Liver (tissue), 3 donors: ENCODE measurements around the gene ARHGAP32.

Experiments
- EGR1 ChIP-seq, 2 donors: IDR thresholded peaks; 2 replicates each; pipeline ENCODE4 v1.6.1; 2016 to 2018; ENCODE audit warnings: antibody characterized with exemption in 2 of 2, low read depth in 2 of 2
- SP1 ChIP-seq: IDR thresholded peaks from 2 replicates; pipeline ENCODE4 v1.6.1; 2018; ENCODE audit warnings: antibody characterized with exemption, mild to moderate bottlenecking
- TF ChIP-seq, protein P1 (sequence below): fragments of 150-350 bp; IDR thresholded peaks from 2 replicates; pipeline ENCODE4 v1.5.1; 2017; ENCODE audit warnings: improper control_type of control experiment, low read depth, low read length; ENCODE audit not compliant: missing input control
- donor health status: healthy.
- donor health status: healthy.

DNA sequence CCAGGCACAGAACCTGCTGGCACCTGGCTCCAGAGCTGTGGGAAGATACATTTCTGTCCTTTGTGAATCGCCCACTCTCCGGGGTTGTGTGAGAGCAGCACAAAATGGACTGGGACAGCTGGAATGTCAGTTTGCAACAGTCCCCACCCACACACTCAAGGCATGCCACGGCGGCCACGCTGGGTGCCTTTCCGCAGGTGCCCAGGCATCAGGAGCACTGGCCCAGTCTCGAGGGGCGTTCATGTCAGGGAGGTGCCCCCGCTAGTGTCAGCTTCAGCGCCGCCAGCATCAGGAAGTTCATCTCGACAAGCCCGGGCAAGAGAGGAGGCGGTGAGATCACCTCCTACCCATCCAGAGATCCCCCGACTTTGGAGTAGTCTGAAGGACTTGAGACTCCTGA is 251.5 kb downstream of the ARHGAP32 start:
- TF ChIP-seq EGR1 (IDR thresholded peaks at IDR 0.05; ENCODE audit: low read depth in 2 of 2): no peak
- TF ChIP-seq, protein P1, sequence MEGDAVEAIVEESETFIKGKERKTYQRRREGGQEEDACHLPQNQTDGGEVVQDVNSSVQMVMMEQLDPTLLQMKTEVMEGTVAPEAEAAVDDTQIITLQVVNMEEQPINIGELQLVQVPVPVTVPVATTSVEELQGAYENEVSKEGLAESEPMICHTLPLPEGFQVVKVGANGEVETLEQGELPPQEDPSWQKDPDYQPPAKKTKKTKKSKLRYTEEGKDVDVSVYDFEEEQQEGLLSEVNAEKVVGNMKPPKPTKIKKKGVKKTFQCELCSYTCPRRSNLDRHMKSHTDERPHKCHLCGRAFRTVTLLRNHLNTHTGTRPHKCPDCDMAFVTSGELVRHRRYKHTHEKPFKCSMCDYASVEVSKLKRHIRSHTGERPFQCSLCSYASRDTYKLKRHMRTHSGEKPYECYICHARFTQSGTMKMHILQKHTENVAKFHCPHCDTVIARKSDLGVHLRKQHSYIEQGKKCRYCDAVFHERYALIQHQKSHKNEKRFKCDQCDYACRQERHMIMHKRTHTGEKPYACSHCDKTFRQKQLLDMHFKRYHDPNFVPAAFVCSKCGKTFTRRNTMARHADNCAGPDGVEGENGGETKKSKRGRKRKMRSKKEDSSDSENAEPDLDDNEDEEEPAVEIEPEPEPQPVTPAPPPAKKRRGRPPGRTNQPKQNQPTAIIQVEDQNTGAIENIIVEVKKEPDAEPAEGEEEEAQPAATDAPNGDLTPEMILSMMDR: no peak
- TF ChIP-seq SP1: no peak
